Activated CD4-positive, alpha-beta memory T cell treated with anti-CD3 and anti-CD28 coated beads for 36 hours (primary cell): ENCODE data around the gene GPC1. TPM values are rescaled to one million over a fixed set of nuclear protein-coding genes. Genes with fewer than 3 reads are reported as not detected.

Experiments
- CTCF ChIA-PET: fragments of 350-600 bp; sonication (Branson Sonifier 250); formaldehyde crosslinking; loops from one replicate; lab custom pipeline; 2021; ENCODE audit warnings: antibody characterized with exemption, inconsistent platforms; lab: Charles Lee
- POLR2A ChIA-PET: fragments of 350-600 bp; sonication (Branson Sonifier 250); formaldehyde crosslinking; loops from one replicate; lab custom pipeline; 2021; ENCODE audit warnings: antibody characterized with exemption; lab: Charles Lee
- DNase-seq: peaks from one replicate; pipeline ENCODE4 v3.0.0-alpha.2; 2020
- H3K27ac Mint-ChIP-seq: one replicate; pipeline ENCODE4 v1.8.0; 2021; ENCODE audit warnings: mixed read lengths
- H3K27me3 Mint-ChIP-seq: one replicate; pipeline ENCODE4 v1.8.0; 2021; ENCODE audit warnings: mixed read lengths
- H3K36me3 Mint-ChIP-seq: one replicate; pipeline ENCODE4 v1.8.0; 2021; ENCODE audit warnings: mixed read lengths
- H3K4me1 Mint-ChIP-seq: one replicate; pipeline ENCODE4 v1.8.0; 2021; ENCODE audit warnings: low read depth, mixed read lengths
- H3K4me3 Mint-ChIP-seq: one replicate; pipeline ENCODE4 v1.8.0; 2021; ENCODE audit warnings: mild to moderate bottlenecking, mixed read lengths
- H3K9me3 Mint-ChIP-seq: one replicate; pipeline ENCODE4 v1.8.0; 2021; ENCODE audit warnings: mixed read lengths
- intact Hi-C: fragments of 100-400 bp; cut with micrococcal nuclease; formaldehyde crosslinking; loops from one replicate; pipeline ENCODE4 v1.15.1; 2023
- total RNA-seq, 2 experiments: library from RNA; stranded (reverse); gene quantifications; one replicate each; pipeline ENCODE4 v1.2.3, GENCODE V29; 2021

The GPC1 gene
- total RNA-seq, 2 experiments from 2014 or later, result 4.7 to 4.9 TPM

DNA sequence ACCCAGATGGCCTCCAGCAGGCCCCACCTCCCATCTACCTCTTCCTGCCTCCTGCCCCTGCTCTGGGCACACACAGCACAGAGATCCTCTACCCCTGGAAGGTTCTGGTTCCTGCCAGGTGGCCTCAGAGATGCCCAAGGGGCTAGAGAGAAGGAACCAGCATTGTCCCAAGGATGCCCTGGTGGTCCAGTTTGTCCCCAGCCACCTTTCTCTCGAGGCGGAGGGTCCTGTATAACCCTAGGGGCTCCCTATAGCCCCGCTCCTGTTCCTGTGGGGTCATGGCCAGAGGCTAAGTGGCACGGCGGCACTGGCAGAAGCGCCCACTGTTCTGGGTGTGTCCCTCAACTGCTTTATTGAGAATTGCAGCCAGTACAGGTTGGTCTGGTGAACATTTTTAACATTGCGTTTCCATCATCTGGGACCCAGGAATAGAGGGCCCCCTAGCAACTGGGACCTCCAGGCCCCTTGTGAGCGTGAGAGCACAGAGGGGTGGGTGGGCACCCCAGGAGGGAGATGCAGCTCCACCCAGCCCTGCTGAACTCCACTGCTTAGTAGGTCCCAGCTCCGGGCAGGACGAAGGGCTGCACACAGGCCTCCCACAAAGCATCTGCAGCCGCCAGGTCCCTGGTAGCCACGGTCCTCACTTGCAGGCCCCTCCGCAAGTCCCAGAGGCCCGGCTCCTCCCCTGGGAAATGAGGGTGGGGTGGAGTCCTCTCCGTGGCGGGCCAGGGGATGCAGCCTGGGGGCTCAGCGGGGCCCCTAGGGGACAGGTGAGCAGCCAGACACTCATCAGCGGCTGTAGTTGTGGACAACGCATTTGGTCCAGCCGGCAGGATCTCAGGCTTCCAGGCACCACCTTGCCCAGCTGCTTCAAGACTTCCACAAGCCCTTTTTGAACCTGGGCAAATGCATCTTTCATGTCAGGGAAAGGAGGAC lies 33.1 kb downstream of the GPC1 start:
- peak; percentile 2 for DNase-seq
- H3K9me3 Mint-ChIP-seq, result peaks cover 9% of the 10 kb centered on the region
- H3K27me3 Mint-ChIP-seq, result no peaks in the 10 kb centered on the region
- ChIA-PET CTCF (no interaction called here), POLR2A (no interaction called here)
- H3K36me3 Mint-ChIP-seq, result peaks cover 3% of the 10 kb centered on the region
- no peak overlapping the region for H3K4me3 Mint-ChIP-seq
- H3K4me1 Mint-ChIP-seq, result no peaks in the 10 kb centered on the region
- intact Hi-C loops, result no loop called here
- no peak overlapping the region for H3K27ac Mint-ChIP-seq

DNA sequence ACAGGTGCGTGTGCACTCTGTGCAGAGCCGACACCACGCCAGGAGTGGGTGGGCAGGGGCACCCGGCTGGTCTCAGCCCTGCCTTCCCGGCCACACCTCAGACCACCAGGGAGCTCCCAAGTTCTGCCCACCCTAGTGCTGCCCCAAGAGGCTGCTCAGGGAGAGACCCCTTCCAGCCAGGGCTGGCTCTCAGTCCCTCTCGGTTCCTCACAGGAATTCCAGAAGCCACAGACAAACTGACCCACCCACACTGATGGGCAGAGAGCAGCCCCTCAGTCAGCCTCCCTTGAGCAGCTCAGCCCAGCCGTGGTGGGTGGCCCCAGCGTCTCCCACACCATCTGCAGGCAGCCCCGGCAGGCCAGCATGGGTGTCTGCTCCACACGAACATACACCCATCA lies 33.8 kb downstream of the GPC1 start:
- ChIA-PET CTCF (no interaction called here), POLR2A (no interaction called here)
- no peaks in the 10 kb centered on the region for H3K4me1 Mint-ChIP-seq
- intact Hi-C loops, result no loop called here
- peaks cover 6% of the 10 kb centered on the region for H3K36me3 Mint-ChIP-seq
- H3K4me3 Mint-ChIP-seq, result no peak overlapping the region
- H3K27me3 Mint-ChIP-seq, result no peaks in the 10 kb centered on the region
- no peak overlapping the region for H3K27ac Mint-ChIP-seq
- peaks cover 14% of the 10 kb centered on the region for H3K9me3 Mint-ChIP-seq
- peak; percentile 1 for DNase-seq

- no peak overlapping the region for H3K27ac Mint-ChIP-seq
- ChIA-PET POLR2A (no interaction called here), CTCF (no interaction called here)
- H3K4me1 Mint-ChIP-seq, result no peaks in the 10 kb centered on the region
- peak; percentile 3 for DNase-seq
- no peaks in the 10 kb centered on the region for H3K27me3 Mint-ChIP-seq
- no peak overlapping the region for H3K4me3 Mint-ChIP-seq
- H3K9me3 Mint-ChIP-seq, result peaks cover 18% of the 10 kb centered on the region
- intact Hi-C loops, result no loop called here
- H3K36me3 Mint-ChIP-seq, result peaks cover 11% of the 10 kb centered on the region
Observed at GRCh38 chr2:240469740-240470139, 34.3 kb downstream of the GPC1 start.

GRCh38 chr2:240472078-240472790 lies 36.8 kb downstream of the GPC1 start:
- Mint-ChIP-seq H3K27me3 (no peaks in the 10 kb centered on the region), H3K4me3 (no peak overlapping the region), H3K36me3 (peaks cover 15% of the 10 kb centered on the region), H3K4me1 (no peaks in the 10 kb centered on the region), H3K27ac (no peak overlapping the region), H3K9me3 (peaks cover 30% of the 10 kb centered on the region)
- intact Hi-C loops, result no loop called here
- ChIA-PET POLR2A (no interaction called here), CTCF (no interaction called here)
- no peak for DNase-seq

DNA sequence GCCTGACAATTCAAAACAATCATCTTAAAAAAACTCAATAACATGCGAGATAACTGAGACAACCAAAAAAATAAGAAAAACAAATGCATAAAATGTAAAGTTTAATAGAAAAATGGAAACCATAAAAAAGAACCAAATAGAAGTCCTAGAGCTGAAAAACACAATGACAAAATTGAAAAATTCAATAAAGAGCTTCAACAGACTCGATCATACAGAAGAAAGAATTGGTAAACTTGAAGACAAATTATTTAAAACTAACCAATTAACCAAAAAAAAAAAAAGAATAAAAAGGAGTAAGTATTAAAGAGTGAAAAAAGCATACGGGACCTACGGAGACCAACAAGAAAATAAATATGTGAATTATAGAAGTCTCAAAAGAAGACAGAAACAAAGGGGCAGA lies 37.7 kb downstream of the GPC1 start:
- no peaks in the 10 kb centered on the region for H3K27me3 Mint-ChIP-seq
- intact Hi-C loops, result no loop called here
- H3K4me3 Mint-ChIP-seq, result no peak overlapping the region
- H3K36me3 Mint-ChIP-seq, result peaks cover 15% of the 10 kb centered on the region
- DNase-seq, result no peak
- no peak overlapping the region for H3K27ac Mint-ChIP-seq
- ChIA-PET POLR2A (no interaction called here), CTCF (interaction anchor here (0.6 kb wide), 1 partner anchor 412 kb away, joined by 3 read pairs; no protein-coding TSS in a partner anchor)
- H3K9me3 Mint-ChIP-seq, result peaks cover 30% of the 10 kb centered on the region
- no peaks in the 10 kb centered on the region for H3K4me1 Mint-ChIP-seq

GRCh38 chr2:240477916-240478315 lies 42.5 kb downstream of the GPC1 start:
- Mint-ChIP-seq H3K36me3 (peaks cover 15% of the 10 kb centered on the region), H3K4me1 (no peaks in the 10 kb centered on the region), H3K27me3 (no peaks in the 10 kb centered on the region), H3K9me3 (peaks cover 27% of the 10 kb centered on the region), H3K27ac (no peak overlapping the region), H3K4me3 (no peak overlapping the region)
- intact Hi-C loops, result no loop called here
- ChIA-PET POLR2A (no interaction called here), CTCF (no interaction called here)
- DNase-seq, result peak; percentile 3

- ChIA-PET CTCF (no interaction called here), POLR2A (no interaction called here)
- Mint-ChIP-seq H3K36me3 (peaks cover 13% of the 10 kb centered on the region), H3K27ac (no peak overlapping the region), H3K9me3 (peaks cover 22% of the 10 kb centered on the region), H3K27me3 (no peaks in the 10 kb centered on the region), H3K4me3 (no peak overlapping the region), H3K4me1 (no peaks in the 10 kb centered on the region)
- DNase-seq, result peak; percentile 1
- intact Hi-C loops, result no loop called here
Observed at GRCh38 chr2:240478346-240479110, 43.1 kb downstream of the GPC1 start.

- POLR2A ChIA-PET, result no interaction called here
- peak; percentile 1 for DNase-seq
- no peak overlapping the region for H3K27ac Mint-ChIP-seq
- no peaks in the 10 kb centered on the region for H3K4me1 Mint-ChIP-seq
- CTCF ChIA-PET, result no interaction called here
- intact Hi-C loops, result no loop called here
- H3K4me3 Mint-ChIP-seq, result no peak overlapping the region
- peaks cover 11% of the 10 kb centered on the region for H3K36me3 Mint-ChIP-seq
- H3K9me3 Mint-ChIP-seq, result peaks cover 17% of the 10 kb centered on the region
- no peaks in the 10 kb centered on the region for H3K27me3 Mint-ChIP-seq
Observed at GRCh38 chr2:240479111-240479501, 43.6 kb downstream of the GPC1 start.

GRCh38 chr2:240480834-240481623 lies 45.6 kb downstream of the GPC1 start:
- H3K36me3 Mint-ChIP-seq, result peaks cover 7% of the 10 kb centered on the region
- peaks cover 8% of the 10 kb centered on the region for H3K9me3 Mint-ChIP-seq
- H3K4me1 Mint-ChIP-seq, result no peaks in the 10 kb centered on the region
- no peaks in the 10 kb centered on the region for H3K27me3 Mint-ChIP-seq
- DNase-seq, result peak; percentile 4
- CTCF ChIA-PET, result no interaction called here
- POLR2A ChIA-PET, result no interaction called here
- no peak overlapping the region for H3K4me3 Mint-ChIP-seq
- no peak overlapping the region for H3K27ac Mint-ChIP-seq
- intact Hi-C loops, result no loop called here

DNA sequence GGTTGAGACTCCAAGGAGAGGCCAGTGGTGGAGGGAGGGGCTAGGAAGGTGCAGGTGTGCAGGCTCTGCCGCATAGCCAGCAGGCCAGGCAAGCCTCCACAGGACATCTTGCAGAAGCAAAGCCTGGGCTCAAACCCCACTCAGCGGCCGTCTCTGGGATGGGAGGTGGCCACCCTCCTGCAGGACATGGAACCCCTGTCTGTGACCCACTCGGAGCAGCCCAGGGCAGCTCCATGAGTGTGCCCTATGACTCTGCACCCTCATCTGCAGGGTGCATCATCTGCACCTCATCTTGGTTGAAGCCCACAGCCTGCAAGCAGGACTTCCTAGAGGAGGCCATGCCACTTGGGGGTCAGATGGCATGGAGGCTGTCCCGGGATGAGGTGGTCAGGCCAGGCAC lies 46.3 kb downstream of the GPC1 start:
- intact Hi-C loops, result no loop called here
- ChIA-PET POLR2A (no interaction called here), CTCF (no interaction called here)
- no peak overlapping the region for H3K4me3 Mint-ChIP-seq
- H3K27ac Mint-ChIP-seq, result no peak overlapping the region
- peaks cover 5% of the 10 kb centered on the region for H3K9me3 Mint-ChIP-seq
- no peaks in the 10 kb centered on the region for H3K4me1 Mint-ChIP-seq
- peaks cover 7% of the 10 kb centered on the region for H3K36me3 Mint-ChIP-seq
- no peaks in the 10 kb centered on the region for H3K27me3 Mint-ChIP-seq
- DNase-seq, result peak; percentile 1

DNA sequence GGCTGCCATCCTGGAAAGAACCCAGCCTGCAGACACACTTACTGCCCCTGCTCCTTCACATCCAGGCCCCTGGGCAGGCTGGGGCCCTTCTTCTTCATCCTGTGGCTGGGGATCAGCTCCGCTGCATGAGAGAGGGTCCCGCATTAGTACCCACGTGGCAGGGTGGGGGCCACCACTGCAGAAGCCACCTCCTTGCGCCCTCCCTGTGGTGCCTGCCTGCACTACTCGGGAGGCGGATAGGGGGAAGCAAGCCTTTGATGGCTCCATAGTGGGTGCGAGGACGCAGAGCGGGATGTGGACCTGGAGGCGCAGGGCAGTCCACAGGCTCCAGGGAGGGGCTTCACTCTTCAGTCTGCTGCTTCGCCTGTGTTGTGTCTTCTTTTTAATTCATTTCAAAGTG lies 46.7 kb downstream of the GPC1 start:
- intact Hi-C loops, result no loop called here
- POLR2A ChIA-PET, result no interaction called here
- no peak overlapping the region for H3K27ac Mint-ChIP-seq
- peak; percentile 0 for DNase-seq
- H3K36me3 Mint-ChIP-seq, result peaks cover 10% of the 10 kb centered on the region
- no peaks in the 10 kb centered on the region for H3K27me3 Mint-ChIP-seq
- no peaks in the 10 kb centered on the region for H3K4me1 Mint-ChIP-seq
- CTCF ChIA-PET, result no interaction called here
- H3K9me3 Mint-ChIP-seq, result peaks cover 8% of the 10 kb centered on the region
- H3K4me3 Mint-ChIP-seq, result no peak overlapping the region
